Psoas muscle (tissue), 8 donors: ENCODE data around the gene GRIK1. TPM values are rescaled to one million over a fixed set of nuclear protein-coding genes. Genes with fewer than 3 reads are reported as not detected.

Experiments
- ATAC-seq, 4 donors: fragments of 200-7000 bp; cut with Tn5 transposase; one replicate each; pipeline ENCODE4 v1.9.1; 2020; ENCODE audit warnings: moderate library complexity in 3 of 4, mild to moderate bottlenecking in 2 of 4
- DNase-seq, 2 donors: peaks; one replicate each; pipeline ENCODE4 v3.0.0-alpha.2; 2020
- H3K27ac ChIP-seq: fragments of 200-600 bp; one replicate; pipeline ENCODE4 v1.8.0; 2022
- H3K27me3 ChIP-seq, 3 donors: fragments of 200-600 bp in 1 of 3; one replicate each; pipeline versions ENCODE4 v1.6.1 to v1.8.0; 2013 to 2022; ENCODE audit warnings: low read length in 2 of 3, mild to moderate bottlenecking in 2 of 3, moderate library complexity in 1 of 3; ENCODE audit not compliant: insufficient read depth in 3 of 3
- H3K36me3 ChIP-seq, 2 donors: fragments of 200-600 bp in 1 of 2; one replicate each; pipeline versions ENCODE4 v1.6.1 to v1.8.0; 2013 to 2022; ENCODE audit warnings: low read depth in 1 of 2, mild to moderate bottlenecking in 1 of 2, moderate library complexity in 1 of 2; ENCODE audit not compliant: insufficient read depth in 1 of 2
- H3K4me1 ChIP-seq: fragments of 200-600 bp; one replicate; pipeline ENCODE4 v1.8.0; 2022
- H3K4me3 ChIP-seq: fragments of 200-600 bp; one replicate; pipeline ENCODE4 v1.8.0; 2022; ENCODE audit warnings: mild to moderate bottlenecking
- H3K9me3 ChIP-seq: fragments of 200-600 bp; one replicate; pipeline ENCODE4 v1.8.0; 2022
- WGBS, 3 donors: extraction: QIAGEN DNeasy Blood & Tissue Kit; methylation state at CpG; one replicate each; pipeline versions ENCODE4 v1.1.6 to v1.1.7; 2013; 5-methylcytosine and 5-hydroxymethylcytosine counted together
- intact Hi-C, 2 donors: fragments of 100-400 bp; cut with DNase I; formaldehyde crosslinking; loops; one replicate each; pipeline versions ENCODE4 v1.11.0 to v1.14.2; 2022
- polyA plus RNA-seq, 3 donors: library from polyadenylated mRNA; stranded (reverse); fragments of 200-250 nt; gene quantifications; one replicate each; pipeline ENCODE4 v1.2.3, GENCODE V29; 2013
- total RNA-seq, 4 donors: library from RNA; stranded (reverse); fragmentation: NEBNext Ultra II Directional in 2 of 4; extraction: Animal tissue kit (Norgen Biotek cat#: 25700) in 2 of 4; gene quantifications; one replicate each; pipeline versions ENCODE4 v1.2.1 to v1.2.4, GENCODE V29; 2021 to 2023
- TF ChIP-seq, protein P1 (sequence below): fragments of 200-600 bp; IDR thresholded peaks from one replicate; pipeline ENCODE4 v1.8.0; 2022; ENCODE audit warnings: antibody characterized with exemption
- donor health status: healthy with polysubstance abuse.
- donor health status: DM: no; HTN: no; CAD: no; lungs with moderate emphysema.
- donor health status: Bipolar disorder and iron deficiency.
- donor health status: healthy.
- donor health status: DM: yes; HTN: yes; CAD: no.
- donor health status: DM: no; HTN: no; CAD: no.
- donor health status: DM: no; HTN: no; CAD: no.
- donor health status: DM: yes; HTN: yes; CAD: no.

The GRIK1 gene
- total and polyA plus RNA-seq, 7 donors: 0.01 to 0.04 TPM; not detected in 5

DNA sequence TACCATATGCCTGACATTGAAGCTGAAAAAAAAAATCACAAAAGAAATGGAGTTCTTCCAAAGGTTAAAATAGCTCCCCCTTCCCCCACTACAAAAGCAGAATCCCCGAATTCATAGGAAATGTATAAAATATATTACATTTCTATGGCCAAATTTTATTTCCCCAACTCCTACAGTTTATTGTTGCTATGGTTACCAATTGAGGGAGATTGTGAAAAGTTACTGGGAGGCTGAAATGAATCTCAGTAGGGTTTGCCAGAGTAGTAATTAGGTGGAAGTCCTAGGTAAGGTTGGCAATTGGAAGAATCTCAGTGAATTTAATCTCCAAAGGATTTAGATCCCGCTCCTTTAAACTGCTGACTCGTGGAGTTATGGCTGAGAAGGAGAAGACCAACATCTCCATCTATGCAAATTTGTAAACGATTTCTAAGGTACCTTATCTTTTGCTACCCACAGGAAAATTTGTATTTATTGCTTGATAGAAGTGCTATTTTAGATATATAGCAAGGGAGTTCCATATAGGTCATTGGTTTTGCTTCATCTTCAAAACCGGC, 359.0 kb downstream of the GRIK1 start:
- DNase-seq (no peak), ATAC-seq (no peak)
- Histone ChIP-seq H3K27me3 (no peaks in the 10 kb centered on the region), H3K4me1 (no peaks in the 10 kb centered on the region), H3K36me3 (no peaks in the 10 kb centered on the region), H3K27ac (no peak overlapping the region), H3K9me3 (no peaks in the 10 kb centered on the region), H3K4me3 (no peak overlapping the region)
- 87 to 92% (median 92%) methylated on average over 5 of the region's 5 CpGs for WGBS, 3 donors
- intact Hi-C loops: no loop called here
- TF ChIP-seq, protein P1, sequence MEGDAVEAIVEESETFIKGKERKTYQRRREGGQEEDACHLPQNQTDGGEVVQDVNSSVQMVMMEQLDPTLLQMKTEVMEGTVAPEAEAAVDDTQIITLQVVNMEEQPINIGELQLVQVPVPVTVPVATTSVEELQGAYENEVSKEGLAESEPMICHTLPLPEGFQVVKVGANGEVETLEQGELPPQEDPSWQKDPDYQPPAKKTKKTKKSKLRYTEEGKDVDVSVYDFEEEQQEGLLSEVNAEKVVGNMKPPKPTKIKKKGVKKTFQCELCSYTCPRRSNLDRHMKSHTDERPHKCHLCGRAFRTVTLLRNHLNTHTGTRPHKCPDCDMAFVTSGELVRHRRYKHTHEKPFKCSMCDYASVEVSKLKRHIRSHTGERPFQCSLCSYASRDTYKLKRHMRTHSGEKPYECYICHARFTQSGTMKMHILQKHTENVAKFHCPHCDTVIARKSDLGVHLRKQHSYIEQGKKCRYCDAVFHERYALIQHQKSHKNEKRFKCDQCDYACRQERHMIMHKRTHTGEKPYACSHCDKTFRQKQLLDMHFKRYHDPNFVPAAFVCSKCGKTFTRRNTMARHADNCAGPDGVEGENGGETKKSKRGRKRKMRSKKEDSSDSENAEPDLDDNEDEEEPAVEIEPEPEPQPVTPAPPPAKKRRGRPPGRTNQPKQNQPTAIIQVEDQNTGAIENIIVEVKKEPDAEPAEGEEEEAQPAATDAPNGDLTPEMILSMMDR: no peak

DNA sequence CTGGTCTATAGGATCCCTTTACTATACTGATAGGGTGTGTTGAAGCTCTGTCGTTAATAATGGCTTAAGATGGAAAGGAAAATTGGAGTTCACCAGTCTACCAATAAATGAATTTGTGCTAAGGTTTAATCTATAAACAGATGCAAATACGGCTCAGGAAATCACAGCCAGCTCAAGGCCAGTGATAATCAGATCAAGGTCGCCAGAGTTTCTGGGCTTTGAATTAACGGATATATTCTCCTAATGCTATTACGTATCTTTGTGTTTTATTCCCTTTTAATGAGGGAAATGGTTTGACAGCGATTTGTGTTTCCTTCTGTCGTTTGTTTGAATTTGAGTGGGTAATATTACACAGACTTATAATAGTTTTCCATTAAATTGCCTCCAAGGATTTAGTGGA, 361.5 kb downstream of the GRIK1 start:
- WGBS, 3 donors: 76 to 80% (median 78%) methylated on average over 7 of the region's 7 CpGs
- intact Hi-C loops: no loop called here

DNA sequence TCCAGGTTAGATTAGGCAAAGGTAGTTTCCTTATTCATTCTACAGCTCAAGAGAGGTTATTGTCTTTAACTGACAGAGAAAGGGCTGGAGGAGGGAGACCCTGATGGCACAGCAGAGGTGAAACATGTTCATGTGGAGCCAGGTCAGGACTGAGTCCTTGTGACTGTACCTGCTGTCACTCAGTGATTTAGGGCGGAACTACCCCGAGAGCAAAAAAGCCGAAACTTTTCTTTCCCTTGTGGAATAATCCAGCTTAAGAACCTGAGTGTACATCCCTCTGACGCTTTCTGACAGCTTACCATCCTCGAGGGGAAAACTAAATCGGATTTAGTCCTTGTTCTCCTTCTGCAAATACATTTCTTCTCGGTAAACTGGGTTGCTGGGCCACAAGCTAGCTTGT, 367.8 kb downstream of the GRIK1 start:
- intact Hi-C loops: no loop called here
- H3K4me3 ChIP-seq: no peak overlapping the region

More for the DNA sequence above, 361.5 kb downstream of the GRIK1 start:
- DNase-seq: no peak
- Histone ChIP-seq H3K27ac (no peak overlapping the region), H3K27me3 (no peaks in the 10 kb centered on the region), H3K4me3 (no peak overlapping the region), H3K36me3 (no peaks in the 10 kb centered on the region), H3K4me1 (no peaks in the 10 kb centered on the region), H3K9me3 (no peaks in the 10 kb centered on the region)
- ATAC-seq: no peak
- TF ChIP-seq, protein P1: no peak

DNA sequence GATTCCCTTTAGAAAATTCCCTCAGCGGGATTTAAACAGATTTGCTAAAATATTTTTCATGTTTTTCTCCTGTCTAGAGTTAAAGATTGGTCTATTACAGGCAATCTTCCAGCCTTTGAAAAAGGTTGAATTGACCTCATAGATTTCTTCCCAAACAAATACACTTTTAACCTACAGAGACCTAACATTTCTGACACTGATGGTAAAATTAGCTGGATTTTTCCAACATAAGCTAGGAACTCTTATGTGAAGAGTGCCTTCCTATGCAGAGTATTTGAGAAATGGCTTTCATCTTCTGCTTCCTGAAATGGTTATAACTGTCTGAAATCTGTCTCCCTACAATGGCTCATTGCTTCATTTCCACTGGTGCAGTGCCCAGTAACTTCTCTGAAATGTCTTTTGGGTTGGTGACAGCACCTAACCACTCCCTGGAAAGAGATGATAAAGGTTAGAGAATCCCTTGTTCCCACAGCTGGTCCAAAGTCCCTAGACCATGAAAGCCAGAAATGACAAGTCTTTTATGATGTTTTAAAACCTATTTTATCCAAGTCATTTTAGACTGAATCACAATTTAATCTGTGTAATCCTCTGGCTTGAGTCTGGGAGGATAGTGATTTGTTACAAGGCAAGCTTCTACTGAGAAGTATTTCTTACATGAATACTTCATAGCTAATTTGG, 371.6 kb downstream of the GRIK1 start:
- H3K9me3 ChIP-seq: no peaks in the 10 kb centered on the region
- ATAC-seq: no peak
- TF ChIP-seq, protein P1: no peak
- 70 to 81% (median 71%) methylated on average over 1 of the region's 1 CpG for WGBS, 3 donors
- no peaks in the 10 kb centered on the region for H3K36me3 ChIP-seq
- H3K27me3 ChIP-seq: no peaks in the 10 kb centered on the region
- intact Hi-C loops: no loop called here
- no peak overlapping the region for H3K4me3 ChIP-seq
- no peak overlapping the region for H3K27ac ChIP-seq
- DNase-seq: no peak
- H3K4me1 ChIP-seq: no peaks in the 10 kb centered on the region

More for the DNA sequence above, 367.8 kb downstream of the GRIK1 start:
- ATAC-seq (no peak), DNase-seq (no peak)
- TF ChIP-seq, protein P1: no peak
- Histone ChIP-seq H3K27me3 (no peaks in the 10 kb centered on the region), H3K9me3 (no peaks in the 10 kb centered on the region), H3K4me1 (no peaks in the 10 kb centered on the region), H3K36me3 (no peaks in the 10 kb centered on the region), H3K27ac (no peak overlapping the region)
- 73 to 83% (median 78%) methylated on average over 7 of the region's 7 CpGs for WGBS, 3 donors
